ENCODE measurements around the gene CSNK1A1.

DNA sequence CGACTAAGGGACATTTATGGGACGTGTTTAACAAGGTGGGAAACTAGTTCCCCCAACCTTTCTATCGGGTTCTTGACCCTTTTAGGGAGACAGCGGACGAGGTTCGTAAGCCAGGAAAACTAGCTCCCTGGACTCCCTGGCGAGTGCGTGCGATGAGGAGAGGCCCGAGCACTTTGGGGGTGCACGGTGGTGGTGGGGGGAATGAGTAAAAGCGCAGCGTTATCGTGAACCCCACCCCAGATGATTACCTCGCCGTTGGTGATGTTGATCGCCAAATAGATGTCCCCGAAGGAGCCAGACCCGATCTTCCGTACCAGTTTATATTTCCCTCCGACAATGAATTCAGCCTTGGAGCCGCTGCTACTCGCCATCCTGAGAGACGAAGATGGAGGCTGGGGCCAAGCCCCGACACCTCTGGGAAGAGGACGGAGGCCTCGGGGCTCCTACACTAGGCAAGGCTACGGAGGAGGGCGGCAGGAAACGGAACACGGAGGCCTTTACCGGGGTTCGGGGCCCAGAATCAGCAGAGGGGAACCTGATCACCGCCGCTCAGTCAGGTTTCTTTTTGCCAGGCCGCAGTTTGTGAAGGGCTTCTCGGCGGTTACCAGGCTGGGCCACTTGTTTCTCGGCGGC, 529 bp downstream of the CSNK1A1 start:
- no peak for TF ChIP-seq JUND (IDR thresholded peaks at IDR 0.05)
- TF ChIP-seq, protein P1, sequence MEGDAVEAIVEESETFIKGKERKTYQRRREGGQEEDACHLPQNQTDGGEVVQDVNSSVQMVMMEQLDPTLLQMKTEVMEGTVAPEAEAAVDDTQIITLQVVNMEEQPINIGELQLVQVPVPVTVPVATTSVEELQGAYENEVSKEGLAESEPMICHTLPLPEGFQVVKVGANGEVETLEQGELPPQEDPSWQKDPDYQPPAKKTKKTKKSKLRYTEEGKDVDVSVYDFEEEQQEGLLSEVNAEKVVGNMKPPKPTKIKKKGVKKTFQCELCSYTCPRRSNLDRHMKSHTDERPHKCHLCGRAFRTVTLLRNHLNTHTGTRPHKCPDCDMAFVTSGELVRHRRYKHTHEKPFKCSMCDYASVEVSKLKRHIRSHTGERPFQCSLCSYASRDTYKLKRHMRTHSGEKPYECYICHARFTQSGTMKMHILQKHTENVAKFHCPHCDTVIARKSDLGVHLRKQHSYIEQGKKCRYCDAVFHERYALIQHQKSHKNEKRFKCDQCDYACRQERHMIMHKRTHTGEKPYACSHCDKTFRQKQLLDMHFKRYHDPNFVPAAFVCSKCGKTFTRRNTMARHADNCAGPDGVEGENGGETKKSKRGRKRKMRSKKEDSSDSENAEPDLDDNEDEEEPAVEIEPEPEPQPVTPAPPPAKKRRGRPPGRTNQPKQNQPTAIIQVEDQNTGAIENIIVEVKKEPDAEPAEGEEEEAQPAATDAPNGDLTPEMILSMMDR (IDR thresholded peaks at IDR 0.05), result no peak
- TF ChIP-seq, protein P2, sequence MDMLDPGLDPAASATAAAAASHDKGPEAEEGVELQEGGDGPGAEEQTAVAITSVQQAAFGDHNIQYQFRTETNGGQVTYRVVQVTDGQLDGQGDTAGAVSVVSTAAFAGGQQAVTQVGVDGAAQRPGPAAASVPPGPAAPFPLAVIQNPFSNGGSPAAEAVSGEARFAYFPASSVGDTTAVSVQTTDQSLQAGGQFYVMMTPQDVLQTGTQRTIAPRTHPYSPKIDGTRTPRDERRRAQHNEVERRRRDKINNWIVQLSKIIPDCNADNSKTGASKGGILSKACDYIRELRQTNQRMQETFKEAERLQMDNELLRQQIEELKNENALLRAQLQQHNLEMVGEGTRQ (IDR thresholded peaks at IDR 0.05; ENCODE audit: borderline replicate concordance, low read depth, low read length), result no peak
- TF ChIP-seq, protein P3, sequence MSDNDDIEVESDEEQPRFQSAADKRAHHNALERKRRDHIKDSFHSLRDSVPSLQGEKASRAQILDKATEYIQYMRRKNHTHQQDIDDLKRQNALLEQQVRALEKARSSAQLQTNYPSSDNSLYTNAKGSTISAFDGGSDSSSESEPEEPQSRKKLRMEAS (IDR thresholded peaks at IDR 0.05; ENCODE audit: low read depth), result no peak
- TF ChIP-seq POLR2AphosphoS5 (IDR thresholded peaks at IDR 0.05; ENCODE audit: low read depth, low read length), result no peak
- no peak for TF ChIP-seq EZH2phosphoT487 (IDR thresholded peaks at IDR 0.05; ENCODE audit: borderline replicate concordance, low read depth)

Measured in SK-N-SH (cell line).